ENCODE measurements around the gene UIMC1. TPM values are rescaled to one million over a fixed set of nuclear protein-coding genes. Genes with fewer than 3 reads are reported as not detected.

UIMC1 gene
- total and polyA plus RNA-seq, 2 of the 4 experiments (the other 2 are of a cell fraction): 19.5 to 27.6 TPM

- TF ChIP-seq BHLHE40 (IDR thresholded peaks at IDR 0.05; ENCODE audit: low read depth, low read length) (no peak), RFX5 (IDR thresholded peaks at IDR 0.05; ENCODE audit: low read depth, low read length) (no peak), CHD1 (IDR thresholded peaks at IDR 0.05; ENCODE audit: low read depth, low read length) (no peak), SMC3 (IDR thresholded peaks at IDR 0.05; ENCODE audit: low read depth, low read length) (no peak), NFE2L2 (IDR thresholded peaks at IDR 0.05; ENCODE audit: low read depth, low read length) (no peak), RCOR1 (IDR thresholded peaks at IDR 0.05; ENCODE audit: insufficient replicate concordance, low read length) (no peak), MAFK (IDR thresholded peaks at IDR 0.05; ENCODE audit: low read depth, low read length) (no peak), RAD21 (IDR thresholded peaks at IDR 0.05; ENCODE audit: low read length) (no peak), POLR2A (IDR thresholded peaks at IDR 0.05; ENCODE audit: low read depth, low read length) (no peak), ELK1 (IDR thresholded peaks at IDR 0.05; ENCODE audit: borderline replicate concordance, low read depth, low read length) (no peak), MXI1 (IDR thresholded peaks at IDR 0.05; ENCODE audit: borderline replicate concordance, low read depth, low read length) (no peak), FOS (IDR thresholded peaks at IDR 0.05; ENCODE audit: low read depth, low read length) (no peak), CTCF (conservative IDR thresholded peaks at IDR 0.05; ENCODE audit: low read depth, low read length) (no peak)
- H3K18ac ChIP-seq (ENCODE audit: low read depth, low read length): no peak overlapping the region
- H3K79me1 ChIP-seq (ENCODE audit: low read depth in 1 of 2, low read length in 2 of 2): no peaks in the 10 kb centered on the region
- intact Hi-C loops (cut with micrococcal nuclease) (no loop called here), in situ Hi-C loops (cut with MboI; ENCODE audit: low sequenced_read_pairs) (no loop called here), dilution Hi-C loops (cut with HindIII; ENCODE audit: low sequenced_read_pairs, unreplicated experiment) (no loop called here)
- no peaks in the 10 kb centered on the region; the same call in 1 of the 2 replicates for H4K20me1 ChIP-seq (ENCODE audit: insufficient read depth, low read length)
- H2AK9ac ChIP-seq (replicated peaks; ENCODE audit: low read depth, low read length, poor library complexity): peak overlapping the region; percentile 26
- no peak overlapping the region for H2AK5ac ChIP-seq (ENCODE audit: low read depth, low read length)
- H3K4me2 ChIP-seq (ENCODE audit: low read depth, low read length): no peak overlapping the region
- no peak overlapping the region for H4K5ac ChIP-seq (ENCODE audit: low read depth, low read length)
- H4K91ac ChIP-seq (ENCODE audit: insufficient read depth, low read depth, low read length): no peak overlapping the region
- no peak overlapping the region for H2BK20ac ChIP-seq (ENCODE audit: low read depth, low read length)
- H3K23ac ChIP-seq (ENCODE audit: low read depth, low read length): no peak overlapping the region
- H2BK120ac ChIP-seq (ENCODE audit: low read depth, low read length): no peak overlapping the region
- H3K27me3 ChIP-seq (ENCODE audit: control insufficient read depth, insufficient read depth, low read length): peaks cover 6% of the 10 kb centered on the region
- H2BK5ac ChIP-seq (ENCODE audit: low read depth, low read length, poor library complexity, severe bottlenecking): no peak overlapping the region
- no peak overlapping the region for H3K14ac ChIP-seq (replicated peaks; ENCODE audit: low read depth, low read length)
- no peak overlapping the region for H2BK15ac ChIP-seq (ENCODE audit: low read depth, low read length)
- H2AFZ ChIP-seq (replicated peaks; ENCODE audit: low read length, poor library complexity): no peak overlapping the region
- H3K36me3 ChIP-seq (ENCODE audit: control insufficient read depth, insufficient read depth, low read length): peaks cover 19% of the 10 kb centered on the region
- 88% methylated on average over 2 of the region's 7 CpGs; no CpG with 5 or more reads in 1 of the 2 experiments for WGBS, 2 experiments (ENCODE audit: extremely low coverage in 2 of 2, insufficient read length in 1 of 2)
- H3K9me3 ChIP-seq (ENCODE audit: control insufficient read depth, insufficient read depth, low read length): no peaks in the 10 kb centered on the region
- peaks cover 10% of the 10 kb centered on the region for H3K9me1 ChIP-seq (ENCODE audit: insufficient read depth, low read length)
- DNase-seq (no peak), ATAC-seq (ENCODE audit: low read depth) (no peak; the same call in 1 of the 2 replicates)
- ChIA-PET CTCF (no interaction called here), POLR2A (ENCODE audit: unreplicated experiment) (no interaction called here)
- H3K4me3 ChIP-seq (ENCODE audit: insufficient read depth, low read depth, low read length): no peak overlapping the region
- no peak overlapping the region for H3K9ac ChIP-seq (ENCODE audit: low read depth, low read length)
- H3K4ac ChIP-seq (ENCODE audit: low read depth, low read length): no peak overlapping the region
- no peak overlapping the region for H3K56ac ChIP-seq (ENCODE audit: extremely low read depth, insufficient read depth, low read length)
- H3K4me1 ChIP-seq (ENCODE audit: control insufficient read depth, insufficient read depth, low read length): no peaks in the 10 kb centered on the region
- no peak overlapping the region for H3K27ac ChIP-seq (ENCODE audit: insufficient read depth, low read length)
- no peak overlapping the region for H4K8ac ChIP-seq (ENCODE audit: low read depth in 2 of 2, low read length in 2 of 2)
- no TSS peak for BruUV-seq (replicated peaks)
Measured at GRCh38 chr5:176900780-176901204, 105.8 kb downstream of the UIMC1 start.

Data from IMR-90 (cell line).